Natural killer cell (primary cell): ENCODE data around the gene ZSCAN16. TPM values are rescaled to one million over a fixed set of nuclear protein-coding genes. Genes with fewer than 3 reads are reported as not detected.

Experiments
- ATAC-seq, 3 donors: fragments of 150-1000 bp in 2 of 3; fragments of 200-7000 bp in 1 of 3; cut with Tn5 transposase; 1 replicate in 1 of 3; 2 replicates in 2 of 3; pipeline ENCODE4 v1.10.0; 2021; ENCODE audit warnings: mild to moderate bottlenecking in 2 of 3, moderate library complexity in 2 of 3
- DNase-seq, 2 donors: peaks; one replicate each; pipeline versions ENCODE4 v3.0.0 to v3.0.0-alpha.2; 2013 to 2021; ENCODE audit warnings: mixed read lengths in 1 of 2
- H3K27ac ChIP-seq: one replicate; pipeline ENCODE4 v1.5.1; 2013; ENCODE audit warnings: mild to moderate bottlenecking, low read length
- H3K27me3 ChIP-seq: one replicate; pipeline ENCODE4 v1.6.1; 2013; ENCODE audit warnings: low read length; ENCODE audit not compliant: control insufficient read depth, insufficient read depth
- H3K36me3 ChIP-seq: one replicate; pipeline ENCODE4 v1.6.1; 2013; ENCODE audit warnings: low read length; ENCODE audit not compliant: control insufficient read depth, insufficient read depth
- H3K4me1 ChIP-seq: one replicate; pipeline ENCODE4 v1.6.1; 2013; ENCODE audit warnings: low read length; ENCODE audit not compliant: control insufficient read depth, insufficient read depth
- H3K4me3 ChIP-seq: one replicate; pipeline ENCODE4 v1.5.1; 2013; ENCODE audit warnings: low read length
- H3K9me3 ChIP-seq: one replicate; pipeline ENCODE4 v1.6.1; 2013; ENCODE audit warnings: low read length; ENCODE audit not compliant: control insufficient read depth, insufficient read depth
- H3K27ac Mint-ChIP-seq, 2 donors: one replicate each; pipeline ENCODE4 v1.8.0; 2022; ENCODE audit warnings: mild to moderate bottlenecking in 2 of 2, mixed read lengths in 2 of 2, moderate library complexity in 1 of 2
- H3K27me3 Mint-ChIP-seq, 2 donors: one replicate each; pipeline ENCODE4 v1.8.0; 2022; ENCODE audit warnings: low read depth in 2 of 2, mixed read lengths in 2 of 2
- H3K36me3 Mint-ChIP-seq: one replicate; pipeline ENCODE4 v1.8.0; 2022; ENCODE audit warnings: mixed read lengths
- H3K4me1 Mint-ChIP-seq, 2 donors: one replicate each; pipeline ENCODE4 v1.8.0; 2022; ENCODE audit warnings: mixed read lengths in 2 of 2
- H3K4me3 Mint-ChIP-seq: one replicate; pipeline ENCODE4 v1.8.0; 2022; ENCODE audit warnings: mild to moderate bottlenecking, moderate library complexity, mixed read lengths
- H3K9me3 Mint-ChIP-seq, 2 donors: one replicate each; pipeline ENCODE4 v1.8.0; 2022; ENCODE audit warnings: mixed read lengths in 2 of 2
- CTCF ChIP-seq: fragments of 200-600 bp; IDR thresholded peaks from one replicate; pipeline ENCODE4 v1.8.0; 2022; ENCODE audit warnings: antibody characterized with exemption
- WGBS: methylation state at CpG from one replicate; pipeline ENCODE4 v1.1.7; 2013; ENCODE audit warnings: missing lambda C conversion rate; ENCODE audit not compliant: insufficient coverage; 5-methylcytosine and 5-hydroxymethylcytosine counted together
- intact Hi-C: fragments of 100-400 bp; cut with micrococcal nuclease; formaldehyde crosslinking; loops from one replicate; pipeline ENCODE4 v1.14.2; 2022
- total RNA-seq, 4 donors: library from RNA; stranded (reverse); fragments of 120-200 nt in 1 of 4; gene quantifications; one replicate each; pipeline versions ENCODE4 v1.2.3 to v1.2.4, GENCODE V29; 2013 to 2022

ZSCAN16 gene
- total RNA-seq, 3 donors from 2014 or later (not counting 1 experiment from before 2014, with no cell fraction given), result 7.7 to 9.1 (median 7.8) TPM

GRCh38 chr6:28135393-28135792, 11.0 kb downstream of the ZSCAN16 start:
- Histone ChIP-seq H3K36me3 (peaks cover 4% of the 10 kb centered on the region), H3K27me3 (no peaks in the 10 kb centered on the region), H3K4me3 (no peak overlapping the region), H3K4me1 (peaks cover 8% of the 10 kb centered on the region), H3K27ac (peak overlapping the region; percentile 5), H3K9me3 (no peaks in the 10 kb centered on the region)
- ATAC-seq (no peak), DNase-seq (peak in 1 of 2 donors; percentile 30)
- H3K36me3 Mint-ChIP-seq, result no peaks in the 10 kb centered on the region
- no peaks in the 10 kb centered on the region for H3K27me3 Mint-ChIP-seq
- 21% methylated on average over 3 of the region's 3 CpGs for WGBS
- peak overlapping the region; percentile 97 for H3K4me3 Mint-ChIP-seq
- no peaks in the 10 kb centered on the region for H3K9me3 Mint-ChIP-seq
- no peak for TF ChIP-seq CTCF
- peak overlapping the region; percentile 99 to 100 for H3K27ac Mint-ChIP-seq
- intact Hi-C loops, result loop anchor here (5.0 kb wide), 2 partner anchors 33 to 202 kb away; partner anchors contain the start of gene ZSCAN31
- peaks cover 59 to 60% of the 10 kb centered on the region in 2 donors for H3K4me1 Mint-ChIP-seq

GRCh38 chr6:28136585-28137504, 12.4 kb downstream of the ZSCAN16 start:
- Histone ChIP-seq H3K4me3 (peak overlapping the region; percentile 88), H3K27me3 (no peaks in the 10 kb centered on the region), H3K4me1 (peaks cover 16% of the 10 kb centered on the region), H3K27ac (peak overlapping the region; percentile 95), H3K9me3 (no peaks in the 10 kb centered on the region), H3K36me3 (peaks cover 4% of the 10 kb centered on the region)
- WGBS, result under 1% methylated on average over 58 of the region's 58 CpGs
- Mint-ChIP-seq H3K27ac (peak overlapping the region; percentile 99 to 100), H3K4me3 (peak overlapping the region; percentile 97), H3K9me3 (no peaks in the 10 kb centered on the region), H3K36me3 (no peaks in the 10 kb centered on the region), H3K4me1 (peaks cover 64 to 75% of the 10 kb centered on the region in 2 donors), H3K27me3 (no peaks in the 10 kb centered on the region)
- intact Hi-C loops, result loop anchor here (1.0 to 5.0 kb wide), 5 partner anchors 13 to 220 kb away; partner anchors contain the start of genes ZNF165, ZSCAN16 and ZSCAN31
- no peak for TF ChIP-seq CTCF
- ATAC-seq (peak; percentile 62 to 77 (median 75)), DNase-seq (peak; percentile 75 to 88)

- Histone ChIP-seq H3K9me3 (no peaks in the 10 kb centered on the region), H3K4me1 (peaks cover 16% of the 10 kb centered on the region), H3K4me3 (peak overlapping the region; percentile 88), H3K27me3 (no peaks in the 10 kb centered on the region), H3K36me3 (peaks cover 4% of the 10 kb centered on the region), H3K27ac (peak overlapping the region; percentile 95)
- DNase-seq (peak in 1 of 2 donors; percentile 85), ATAC-seq (peak; percentile 38 to 61 (median 51))
- Mint-ChIP-seq H3K27ac (peak overlapping the region; percentile 99 to 100), H3K36me3 (no peaks in the 10 kb centered on the region), H3K27me3 (no peaks in the 10 kb centered on the region), H3K9me3 (no peaks in the 10 kb centered on the region), H3K4me3 (peak overlapping the region; percentile 97), H3K4me1 (peaks cover 69 to 81% of the 10 kb centered on the region in 2 donors)
- no peak for TF ChIP-seq CTCF
- intact Hi-C loops, result loop anchor here (1.0 to 5.0 kb wide), 4 partner anchors 35 to 219 kb away; partner anchors contain the start of genes ZNF165 and ZSCAN31
- WGBS, result 0% methylated on average over 6 of the region's 6 CpGs
Measured at GRCh38 chr6:28137505-28137981, 13.1 kb downstream of the ZSCAN16 start.
